Panc1 (cell line): Measurements from ENCODE around the gene PROK2. TPM values are rescaled to one million over a fixed set of nuclear protein-coding genes. Genes with fewer than 3 reads are reported as not detected.

Experiments used
- ATAC-seq: fragments of 200-7000 bp; cut with Tn5 transposase; 2 replicates; pipeline ENCODE4 v1.9.1; 2020; ENCODE audit warnings: mild to moderate bottlenecking, moderate library complexity
- BruUV-seq: library from RNA; stranded (reverse); fragments of 400-500 nt; replicated peaks from 2 replicates; lab custom pipeline; 2021; lab: Mats Ljungman, UMichigan
- CTCF ChIA-PET: fragments of 300-600 bp; sonication (Branson Sonifier 250); formaldehyde crosslinking; loops from one replicate; lab custom pipeline; 2022; ENCODE audit warnings: antibody characterized with exemption; lab: Charles Lee
- POLR2A ChIA-PET: fragments of 300-600 bp; sonication (Branson Sonifier 250); formaldehyde crosslinking; loops from one replicate; lab custom pipeline; 2022; ENCODE audit warnings: antibody characterized with exemption; lab: Charles Lee
- DNase-seq: peaks from one replicate; pipeline ENCODE4 v3.0.0-alpha.2; 2010; ENCODE audit warnings: low read depth, low spot score
- H3K27ac ChIP-seq: 2 replicates; pipeline ENCODE4 v1.5.1; 2011; ENCODE audit warnings: mild to moderate bottlenecking, low read length, inconsistent platforms
- H3K27me3 ChIP-seq: fragments of 200-500 bp; sonication (Bioruptor generic); 2 replicates; pipeline ENCODE4 v1.6.0; 2014; ENCODE audit warnings: low read length, inconsistent platforms; ENCODE audit not compliant: control insufficient read depth, insufficient read depth
- H3K36me3 ChIP-seq: fragments of 200-500 bp; sonication (Bioruptor generic); 2 replicates; pipeline ENCODE4 v1.5.1; 2014; ENCODE audit warnings: inconsistent platforms, mild to moderate bottlenecking, low read length, moderate library complexity; ENCODE audit not compliant: control insufficient read depth, insufficient read depth
- H3K4me1 ChIP-seq: 2 replicates; pipeline ENCODE4 v1.5.1; 2011; ENCODE audit warnings: inconsistent platforms, mild to moderate bottlenecking, low read length, moderate library complexity; ENCODE audit not compliant: control insufficient read depth, insufficient read depth
- H3K4me3 ChIP-seq, 2 experiments: 2 replicates each; pipeline ENCODE4 v1.5.1; 2011 to 2012; ENCODE audit warnings: low read depth in 2 of 2, low read length in 2 of 2, mild to moderate bottlenecking in 2 of 2, inconsistent platforms in 1 of 2, moderate library complexity in 1 of 2
- H3K9me3 ChIP-seq: fragments of 200-500 bp; sonication (Bioruptor generic); 2 replicates; pipeline ENCODE4 v1.5.1; 2014; ENCODE audit warnings: low read depth, mild to moderate bottlenecking, inconsistent platforms, low read length, moderate library complexity; ENCODE audit not compliant: control insufficient read depth, insufficient read depth
- POLR2AphosphoS5 ChIP-seq: IDR thresholded peaks from 2 replicates; pipeline ENCODE4 v1.6.1; 2012; ENCODE audit warnings: mild to moderate bottlenecking, low read depth, low read length, moderate library complexity
- REST ChIP-seq, 2 experiments: IDR thresholded peaks; 2 replicates each; pipeline ENCODE4 v1.6.1; 2011 to 2012; ENCODE audit warnings: low read depth in 2 of 2, control low read depth in 1 of 2, low read length in 1 of 2, mild to moderate bottlenecking in 1 of 2, moderate library complexity in 1 of 2; ENCODE audit not compliant: insufficient read depth in 1 of 2
- SIN3A ChIP-seq: IDR thresholded peaks from 2 replicates; pipeline ENCODE4 v1.6.1; 2012; ENCODE audit warnings: low read depth, mild to moderate bottlenecking, low read length, moderate library complexity, borderline replicate concordance; ENCODE audit not compliant: insufficient read depth
- TCF7L2 ChIP-seq: IDR thresholded peaks from 2 replicates; pipeline ENCODE4 v1.6.1; 2011; ENCODE audit warnings: mild to moderate bottlenecking, low read depth, low read length, inconsistent platforms
- in situ Hi-C: cut with HindIII; loops from 2 replicates; pipeline ENCODE4 v1.10.0; 2016; ENCODE audit warnings: low sequenced_read_pairs, low pct_unique_long_range_greater_than_20kb
- intact Hi-C: fragments of 100-400 bp; cut with micrococcal nuclease; formaldehyde crosslinking; loops from one replicate; pipeline ENCODE4 v1.10.0; 2022; ENCODE audit not compliant: unreplicated experiment
- total RNA-seq: library from RNA; stranded (reverse); gene quantifications from one replicate; pipeline ENCODE4 v1.2.1, GENCODE V29; 2021; ENCODE audit not compliant: unreplicated experiment
- TF ChIP-seq, protein P1 (sequence below): fragments of 450-650 bp; IDR thresholded peaks from 2 replicates; pipeline ENCODE4 v1.5.1; 2017; ENCODE audit warnings: mild to moderate bottlenecking

Gene PROK2
- total RNA-seq, 1 experiment from 2014 or later = not detected

DNA sequence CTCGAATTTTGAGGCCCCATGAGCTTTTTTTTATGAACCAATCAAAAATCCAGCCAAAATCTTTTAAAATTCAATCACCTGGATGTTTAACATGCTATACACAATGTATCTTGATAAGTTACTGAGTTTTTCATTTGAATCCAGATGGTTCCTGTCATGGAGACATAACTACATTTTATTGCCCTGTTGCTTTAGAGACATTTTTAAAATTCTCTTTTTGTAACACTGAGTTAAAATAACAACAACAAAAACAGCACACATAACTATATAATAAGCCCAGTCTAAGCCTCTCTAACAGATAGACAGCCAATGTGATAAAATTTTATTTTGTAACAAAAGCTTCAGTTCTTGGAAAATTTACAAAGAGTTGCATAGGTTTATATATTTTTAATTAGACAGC, 1.8 kb downstream of the PROK2 start:
- Histone ChIP-seq H3K4me3 (no peak overlapping the region), H3K36me3 (no peaks in the 10 kb centered on the region; the same call in 1 of the 2 replicates), H3K27me3 (peaks cover 26% of the 10 kb centered on the region), H3K4me1 (no peaks in the 10 kb centered on the region), H3K9me3 (no peaks in the 10 kb centered on the region), H3K27ac (no peak overlapping the region)
- ATAC-seq (no peak), DNase-seq (no peak)
- TF ChIP-seq POLR2AphosphoS5 = no peak
- TF ChIP-seq SIN3A = no peak
- TF ChIP-seq REST (IDR thresholded peaks at IDR 0.05; ENCODE audit: insufficient read depth in 1 of 2, low read depth in 2 of 2, low read length in 1 of 2) = no peak
- TF ChIP-seq, protein P1, sequence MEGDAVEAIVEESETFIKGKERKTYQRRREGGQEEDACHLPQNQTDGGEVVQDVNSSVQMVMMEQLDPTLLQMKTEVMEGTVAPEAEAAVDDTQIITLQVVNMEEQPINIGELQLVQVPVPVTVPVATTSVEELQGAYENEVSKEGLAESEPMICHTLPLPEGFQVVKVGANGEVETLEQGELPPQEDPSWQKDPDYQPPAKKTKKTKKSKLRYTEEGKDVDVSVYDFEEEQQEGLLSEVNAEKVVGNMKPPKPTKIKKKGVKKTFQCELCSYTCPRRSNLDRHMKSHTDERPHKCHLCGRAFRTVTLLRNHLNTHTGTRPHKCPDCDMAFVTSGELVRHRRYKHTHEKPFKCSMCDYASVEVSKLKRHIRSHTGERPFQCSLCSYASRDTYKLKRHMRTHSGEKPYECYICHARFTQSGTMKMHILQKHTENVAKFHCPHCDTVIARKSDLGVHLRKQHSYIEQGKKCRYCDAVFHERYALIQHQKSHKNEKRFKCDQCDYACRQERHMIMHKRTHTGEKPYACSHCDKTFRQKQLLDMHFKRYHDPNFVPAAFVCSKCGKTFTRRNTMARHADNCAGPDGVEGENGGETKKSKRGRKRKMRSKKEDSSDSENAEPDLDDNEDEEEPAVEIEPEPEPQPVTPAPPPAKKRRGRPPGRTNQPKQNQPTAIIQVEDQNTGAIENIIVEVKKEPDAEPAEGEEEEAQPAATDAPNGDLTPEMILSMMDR = no peak
- TF ChIP-seq TCF7L2 = no peak
- in situ Hi-C loops = no loop called here
- ChIA-PET CTCF (interaction anchor here (0.6 kb wide), 1 partner anchor 1444 kb away, joined by 4 read pairs; no protein-coding TSS in a partner anchor), POLR2A (no interaction called here)
- BruUV-seq = no TSS peak
- intact Hi-C loops = no loop called here

DNA sequence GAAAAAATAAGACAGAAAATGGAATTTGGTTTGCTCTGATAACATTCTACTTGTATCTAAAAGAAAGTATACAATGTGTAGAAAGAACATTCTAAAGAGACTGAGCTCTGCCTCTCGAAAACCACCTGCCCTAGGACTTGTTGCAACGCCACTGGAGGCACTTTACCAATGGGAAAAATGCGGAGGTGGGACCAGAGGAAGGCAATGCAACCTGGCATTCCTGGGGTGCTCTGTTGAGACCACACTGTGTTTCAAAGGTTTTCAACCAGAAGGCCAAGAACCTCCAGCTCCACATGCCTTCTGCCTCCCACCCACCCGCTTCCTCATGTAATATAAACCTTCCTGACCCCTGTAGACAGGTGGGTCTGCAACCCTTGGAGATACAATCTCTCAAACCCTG, 4.5 kb downstream of the PROK2 start:
- CTCF ChIA-PET = no interaction called here
- POLR2A ChIA-PET = no interaction called here
- Histone ChIP-seq H3K27ac (no peak overlapping the region), H3K9me3 (no peaks in the 10 kb centered on the region), H3K36me3 (no peaks in the 10 kb centered on the region; the same call in 1 of the 2 replicates), H3K27me3 (peaks cover 20% of the 10 kb centered on the region), H3K4me1 (no peaks in the 10 kb centered on the region), H3K4me3 (no peak overlapping the region)
- in situ Hi-C loops (no loop called here), intact Hi-C loops (no loop called here)
- no TSS peak for BruUV-seq
- TF ChIP-seq TCF7L2 = no peak
- TF ChIP-seq POLR2AphosphoS5 = no peak
- TF ChIP-seq SIN3A = no peak
- TF ChIP-seq, protein P1 = no peak
- no peak for TF ChIP-seq REST (IDR thresholded peaks at IDR 0.05; ENCODE audit: insufficient read depth in 1 of 2, low read depth in 2 of 2, low read length in 1 of 2)
- ATAC-seq = no peak
- DNase-seq = no peak
